Kidney epithelial cell (primary cell): ENCODE data around the gene ZMYM1. TPM values are rescaled to one million over a fixed set of nuclear protein-coding genes. Genes with fewer than 3 reads are reported as not detected.
"Not testable (repeated sequence)": the region's sequence is repeated elsewhere in the genome, so short reads cannot be mapped to it uniquely, and the experiment has no call there.

Experiments used
- DNase-seq: peaks from one replicate; pipeline ENCODE4 v3.0.0-alpha.2; 2010; ENCODE audit warnings: low read depth
- H3K27me3 ChIP-seq: 2 replicates; pipeline ENCODE4 v1.6.0; 2011; ENCODE audit warnings: low read length; ENCODE audit not compliant: control insufficient read depth, insufficient read depth
- H3K36me3 ChIP-seq: 2 replicates; pipeline ENCODE4 v1.5.1; 2011; ENCODE audit warnings: low read length; ENCODE audit not compliant: control insufficient read depth, insufficient read depth
- H3K4me3 ChIP-seq: 2 replicates; pipeline ENCODE4 v1.5.1; 2011; ENCODE audit warnings: low read depth, mild to moderate bottlenecking, control low read depth, low read length
- CTCF ChIP-seq: IDR thresholded peaks from 2 replicates; pipeline ENCODE4 v1.5.1; 2011; ENCODE audit warnings: mild to moderate bottlenecking, moderate library complexity, low read length, control low read depth, inconsistent platforms; ENCODE audit not compliant: insufficient read depth, poor library complexity, severe bottlenecking
- total RNA-seq: library from RNA; depleted of rRNA; stranded (reverse); fragments of >200 nt; gene quantifications from 2 replicates; pipeline ENCODE4 v1.2.3, GENCODE V29; 2015

The ZMYM1 gene
- total RNA-seq, 1 donor from 2014 or later, result 13.0 TPM

GRCh38 chr1:35143737-35144508 lies 64.7 kb downstream of the ZMYM1 start:
- no peak for DNase-seq
- no peaks in the 10 kb centered on the region for H3K36me3 ChIP-seq
- no peak for TF ChIP-seq CTCF
- no peak overlapping the region for H3K4me3 ChIP-seq
- H3K27me3 ChIP-seq, result no peaks in the 10 kb centered on the region

- not testable (repeated sequence) for H3K4me3 ChIP-seq, DNase-seq, H3K36me3 ChIP-seq, H3K27me3 ChIP-seq
Observed at GRCh38 chr1:35145892-35146549, 66.8 kb downstream of the ZMYM1 start.

GRCh38 chr1:35151220-35151619 lies 72.0 kb downstream of the ZMYM1 start:
- Histone ChIP-seq H3K27me3 (no peaks in the 10 kb centered on the region), H3K36me3 (no peaks in the 10 kb centered on the region), H3K4me3 (no peak overlapping the region)
- no peak for TF ChIP-seq CTCF
- DNase-seq, result no peak

- DNase-seq, result no peak
- Histone ChIP-seq H3K27me3 (no peaks in the 10 kb centered on the region), H3K36me3 (no peaks in the 10 kb centered on the region), H3K4me3 (no peak overlapping the region)
- no peak for TF ChIP-seq CTCF
Observed at GRCh38 chr1:35164893-35165292, 85.7 kb downstream of the ZMYM1 start.

Other genes starting within 250 kb of the ZMYM1 start
- gene SMIM12, start 219.6 kb upstream of the ZMYM1 start, total RNA-seq, result 37.1 and 45.2 TPM in 2 replicates
- 0.75 and 0.82 TPM in 2 replicates for gene DLGAP3, start 149.7 kb upstream of the ZMYM1 start, total RNA-seq
- gene TMEM35B, start 94.0 kb upstream of the ZMYM1 start, total RNA-seq, result 36.0 and 38.1 TPM in 2 replicates
- gene ZMYM6, start 47.4 kb upstream of the ZMYM1 start, total RNA-seq, result 17.0 and 17.4 TPM in 2 replicates
- gene SFPQ, start 113.8 kb downstream of the ZMYM1 start, total RNA-seq, result 212 and 216 TPM in 2 replicates
- gene ZMYM4, start 189.3 kb downstream of the ZMYM1 start, total RNA-seq, result 30.3 and 35.1 TPM in 2 replicates